Epithelial cell of proximal tubule (primary cell): Measurements from ENCODE around the gene LAMTOR1. TPM values are rescaled to one million over a fixed set of nuclear protein-coding genes. Genes with fewer than 3 reads are reported as not detected.
A peak's percentile ranks its signal among the peaks of the same experiment; 100 is the strongest.

Experiments used
- DNase-seq: peaks from one replicate; pipeline ENCODE4 v3.0.0-alpha.2; 2011; ENCODE audit warnings: low read depth
- H3K4me3 ChIP-seq: 2 replicates; pipeline ENCODE4 v1.5.1; 2011; ENCODE audit warnings: low read depth, mild to moderate bottlenecking, low read length
- total RNA-seq: library from RNA; depleted of rRNA; stranded (reverse); fragments of >200 nt; gene quantifications from 2 replicates; pipeline ENCODE4 v1.2.3, GENCODE V29; 2015
- TF ChIP-seq, protein P1 (sequence below): conservative IDR thresholded peaks from 2 replicates; pipeline ENCODE4 v1.5.1; 2012; ENCODE audit warnings: low read depth, mild to moderate bottlenecking, low read length

LAMTOR1 gene
- total RNA-seq, 1 donor from 2014 or later, result 149 TPM

DNA sequence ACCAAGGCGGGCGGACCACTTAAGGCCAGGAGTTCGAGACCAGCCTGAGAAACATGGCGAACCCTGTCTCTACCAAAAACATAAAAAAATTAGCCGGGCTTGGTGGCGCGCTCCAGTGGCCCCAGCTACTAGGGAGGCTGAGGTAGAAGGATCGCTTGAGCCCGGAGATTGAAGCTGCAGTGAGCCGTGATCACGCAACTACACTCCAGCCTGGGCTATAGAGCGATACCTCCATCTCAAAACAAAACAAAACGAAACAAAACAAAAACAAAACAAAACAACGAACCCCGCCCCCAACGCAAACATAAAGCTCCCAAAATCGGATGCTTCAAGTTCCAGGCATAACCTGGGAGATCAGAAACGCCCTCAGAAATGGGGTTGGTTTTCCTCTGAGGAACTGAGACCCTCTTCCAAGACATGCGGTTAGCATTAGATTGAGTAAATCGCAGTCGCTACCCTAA, 21.9 kb downstream of the LAMTOR1 start:
- TF ChIP-seq, protein P1, sequence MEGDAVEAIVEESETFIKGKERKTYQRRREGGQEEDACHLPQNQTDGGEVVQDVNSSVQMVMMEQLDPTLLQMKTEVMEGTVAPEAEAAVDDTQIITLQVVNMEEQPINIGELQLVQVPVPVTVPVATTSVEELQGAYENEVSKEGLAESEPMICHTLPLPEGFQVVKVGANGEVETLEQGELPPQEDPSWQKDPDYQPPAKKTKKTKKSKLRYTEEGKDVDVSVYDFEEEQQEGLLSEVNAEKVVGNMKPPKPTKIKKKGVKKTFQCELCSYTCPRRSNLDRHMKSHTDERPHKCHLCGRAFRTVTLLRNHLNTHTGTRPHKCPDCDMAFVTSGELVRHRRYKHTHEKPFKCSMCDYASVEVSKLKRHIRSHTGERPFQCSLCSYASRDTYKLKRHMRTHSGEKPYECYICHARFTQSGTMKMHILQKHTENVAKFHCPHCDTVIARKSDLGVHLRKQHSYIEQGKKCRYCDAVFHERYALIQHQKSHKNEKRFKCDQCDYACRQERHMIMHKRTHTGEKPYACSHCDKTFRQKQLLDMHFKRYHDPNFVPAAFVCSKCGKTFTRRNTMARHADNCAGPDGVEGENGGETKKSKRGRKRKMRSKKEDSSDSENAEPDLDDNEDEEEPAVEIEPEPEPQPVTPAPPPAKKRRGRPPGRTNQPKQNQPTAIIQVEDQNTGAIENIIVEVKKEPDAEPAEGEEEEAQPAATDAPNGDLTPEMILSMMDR, result no peak
- no peak for DNase-seq
- peak overlapping the region; percentile 68 for H3K4me3 ChIP-seq

DNA sequence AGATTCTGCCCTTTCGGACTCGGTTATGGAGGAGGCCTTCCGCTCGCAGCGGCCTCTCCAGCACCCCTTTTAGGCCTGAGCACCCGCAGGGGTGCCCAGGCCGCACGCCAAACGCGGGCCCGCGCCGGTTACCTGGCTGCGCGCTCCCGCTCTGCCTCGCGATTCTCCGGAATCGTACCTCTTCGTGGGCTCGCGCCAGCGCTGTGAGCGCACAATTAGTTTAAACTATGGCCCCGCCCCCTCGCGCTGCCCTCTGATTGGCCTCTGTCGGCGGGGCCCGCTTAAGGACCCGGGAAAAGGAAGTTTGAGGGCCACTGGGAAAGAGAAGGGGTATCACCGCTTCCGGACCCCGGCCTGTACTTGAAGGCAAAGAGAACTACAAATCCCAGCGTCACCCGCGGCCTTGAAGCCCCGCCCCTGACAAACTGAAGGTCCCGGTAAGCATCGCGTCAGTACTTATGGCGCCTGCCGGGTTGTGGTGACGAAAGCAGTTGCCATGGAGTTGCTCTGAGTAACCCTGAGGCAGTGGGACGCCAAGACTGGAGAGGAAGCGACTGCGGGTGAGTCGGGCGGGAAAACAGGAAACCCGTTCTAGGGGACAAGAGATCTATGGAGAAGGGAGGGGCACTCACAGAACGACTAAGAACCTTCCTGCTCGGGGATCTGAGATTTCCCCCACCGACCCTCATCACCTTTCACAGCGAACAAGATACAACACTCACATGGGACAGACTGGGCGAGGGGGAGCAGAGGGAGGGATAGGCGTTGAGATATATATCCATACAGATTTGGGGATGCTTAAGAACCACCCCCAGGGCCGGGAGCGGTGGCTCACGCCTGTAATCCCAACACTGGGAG, 22.5 kb downstream of the LAMTOR1 start, which contains the start of the genes LRRC51 and NUMA1:
LRRC51 (plus strand) TSS at position 525 of the 858 bp plus-strand sequence. CDS start 8,234 bp downstream, outside the sequence.
NUMA1 (minus strand) TSS at position 217 of the 858 bp plus-strand sequence. CDS start 44,599 bp downstream, outside the sequence.
- peak within 1 kb of the TSS; percentile 68 for H3K4me3 ChIP-seq
- TF ChIP-seq, protein P1, result no peak
- DNase-seq, result peak; percentile 97

DNA sequence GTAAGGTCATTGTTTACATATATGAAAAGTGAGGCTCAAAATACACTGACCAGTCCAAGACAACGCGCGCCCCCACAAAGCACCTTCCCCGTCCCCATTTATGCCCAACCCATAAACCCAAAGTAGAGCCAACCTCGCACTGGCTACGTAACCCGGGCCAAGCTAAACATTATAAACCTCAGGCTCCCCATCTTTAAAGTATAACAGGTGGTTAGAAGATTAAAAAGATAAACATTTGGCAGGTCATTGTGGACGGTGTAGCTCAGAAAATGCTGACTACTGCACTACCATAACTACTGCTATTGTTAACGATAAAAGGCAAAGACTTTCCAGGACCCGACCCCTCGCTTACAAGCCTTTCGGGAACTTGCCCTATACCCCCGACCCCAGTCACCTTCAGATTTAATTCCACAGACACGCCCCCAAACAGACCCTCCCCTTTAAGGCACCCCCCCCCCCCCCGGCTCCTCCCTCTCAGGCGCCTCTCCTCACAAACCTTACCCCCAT, 23.2 kb downstream of the LAMTOR1 start:
- TF ChIP-seq, protein P1, result no peak
- H3K4me3 ChIP-seq, result peak overlapping the region; percentile 68
- no peak for DNase-seq

DNA sequence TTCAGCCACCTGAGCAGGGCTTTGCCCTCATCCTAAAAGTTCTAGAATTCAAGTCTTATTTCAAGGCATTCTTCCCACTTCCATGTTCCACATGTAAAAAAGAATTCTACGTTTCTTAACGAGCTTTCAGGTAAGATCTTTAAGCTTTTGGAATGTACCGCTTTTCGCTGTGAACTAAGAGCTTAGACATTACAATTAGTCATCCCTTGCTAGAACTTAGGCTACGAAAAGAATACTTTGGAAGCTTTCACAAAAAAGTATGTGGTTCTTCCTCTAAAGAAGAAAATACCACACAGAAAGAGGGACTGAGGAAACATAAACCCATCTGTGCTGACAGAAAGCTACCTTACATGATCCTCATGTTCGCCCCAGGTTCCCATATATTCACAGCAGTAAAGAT, 24.6 kb downstream of the LAMTOR1 start:
- TF ChIP-seq, protein P1, result no peak
- peak overlapping the region; percentile 68 for H3K4me3 ChIP-seq

DNA sequence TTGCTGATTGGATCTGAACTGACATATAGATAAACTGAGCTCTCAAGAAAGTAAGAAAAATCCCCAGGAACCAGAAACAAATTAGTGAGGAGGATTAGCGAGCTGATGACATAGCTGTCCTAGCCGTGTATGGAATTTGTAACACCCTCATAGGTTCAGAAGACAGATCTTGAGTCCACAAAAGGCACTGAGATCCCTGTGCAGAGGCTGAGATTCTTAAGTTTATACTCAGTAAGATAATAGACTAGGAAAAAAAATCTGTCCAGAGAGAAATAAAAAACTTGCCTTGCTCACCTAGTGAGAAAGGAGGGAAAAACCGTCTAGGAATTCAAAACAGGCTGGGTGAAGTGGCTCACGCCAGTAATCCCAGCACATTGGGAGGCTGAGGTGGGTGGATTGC, 27.3 kb downstream of the LAMTOR1 start:
- TF ChIP-seq, protein P1, result no peak

More for the DNA sequence above, 24.6 kb downstream of the LAMTOR1 start:
- no peak for DNase-seq

DNA sequence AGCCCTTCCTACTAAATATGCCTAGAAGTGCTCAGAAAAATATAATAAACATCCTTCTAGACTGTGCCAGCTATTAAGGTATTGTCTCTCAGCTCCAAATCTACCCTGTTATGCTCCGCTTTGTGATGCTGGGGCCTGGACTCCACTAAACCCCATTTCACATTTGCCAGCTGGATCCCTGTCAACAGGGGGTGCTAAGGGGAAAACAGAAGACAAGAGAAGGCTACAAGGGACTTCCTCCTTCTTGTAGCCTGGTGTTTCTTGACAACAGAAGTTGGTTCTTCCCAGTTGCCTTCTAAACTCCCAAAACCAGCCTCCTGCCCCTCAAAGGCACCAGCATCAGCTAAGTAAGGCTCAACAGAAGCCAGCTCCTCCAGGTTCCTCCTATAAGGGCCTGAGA, 28.0 kb downstream of the LAMTOR1 start:
- no peak for DNase-seq
- no peak overlapping the region for H3K4me3 ChIP-seq
- TF ChIP-seq, protein P1, result peak; percentile 35

More for the DNA sequence above, 27.3 kb downstream of the LAMTOR1 start:
- H3K4me3 ChIP-seq, result no peak overlapping the region
- DNase-seq, result no peak
